ENCODE data around the gene KCNMA1.

The KCNMA1 gene

GRCh38 chr10:77237120-77237519, 400.5 kb downstream of the KCNMA1 start:
- Histone ChIP-seq H2AFZ (ENCODE audit: low read depth, low read length) (no peak overlapping the region), H3K27ac (ENCODE audit: low read length, poor library complexity, severe bottlenecking) (no peak overlapping the region), H3K4me1 (ENCODE audit: control insufficient read depth, insufficient read depth, low read depth, low read length) (peaks cover 2% of the 10 kb centered on the region), H3K4ac (ENCODE audit: low read depth in 1 of 2, low read length in 2 of 2) (peak overlapping the region in 1 of 2 experiments; percentile 48), H3K79me1 (replicated peaks; ENCODE audit: low read length, poor library complexity, severe bottlenecking) (peaks cover 6% of the 10 kb centered on the region), H3K4me3 (ENCODE audit: insufficient read depth in 1 of 2, low read depth in 1 of 2, low read length in 2 of 2) (no peak overlapping the region), H2BK5ac (ENCODE audit: low read depth, low read length, poor library complexity, severe bottlenecking) (no peak overlapping the region), H3K9ac (ENCODE audit: low read length) (no peak overlapping the region), H2AK5ac (ENCODE audit: low read length, severe bottlenecking) (no peak overlapping the region), H2BK15ac (ENCODE audit: low read depth, poor library complexity, severe bottlenecking) (no peak overlapping the region), H4K8ac (ENCODE audit: low read length) (peak overlapping the region; percentile 9), H2BK12ac (ENCODE audit: low read length in 2 of 2) (peak overlapping the region in 1 of 2 experiments; percentile 61), H3K18ac (ENCODE audit: low read depth in 1 of 2, low read length in 2 of 2) (no peak overlapping the region), H3K36me3 (ENCODE audit: control insufficient read depth in 1 of 2, insufficient read depth in 2 of 2, low read depth in 1 of 2, low read length in 2 of 2) (peaks cover 0 to 3% of the 10 kb centered on the region in 2 experiments), H2BK120ac (ENCODE audit: low read depth, low read length) (no peak overlapping the region), H3K23ac (ENCODE audit: low read length in 2 of 2) (no peak overlapping the region), H3K14ac (ENCODE audit: low read length in 2 of 2) (no peak overlapping the region), H3K9me3 (ENCODE audit: control insufficient read depth, low read length) (no peaks in the 10 kb centered on the region), H4K91ac (ENCODE audit: low read length) (no peak overlapping the region), H3K27me3 (ENCODE audit: control insufficient read depth in 1 of 2, insufficient read depth in 1 of 2, low read length in 2 of 2) (no peaks in the 10 kb centered on the region), H3K4me2 (ENCODE audit: low read length, poor library complexity, severe bottlenecking) (no peak overlapping the region)
- DNase-seq = no peak

GRCh38 chr10:77236700-77237099, 400.9 kb downstream of the KCNMA1 start:
- no peak overlapping the region for H3K4ac ChIP-seq (ENCODE audit: low read depth in 1 of 2, low read length in 2 of 2)
- peaks cover 2% of the 10 kb centered on the region for H3K4me1 ChIP-seq (ENCODE audit: control insufficient read depth, insufficient read depth, low read depth, low read length)
- no peak overlapping the region for H2AK5ac ChIP-seq (ENCODE audit: low read length, severe bottlenecking)
- peaks cover 6% of the 10 kb centered on the region for H3K79me1 ChIP-seq (replicated peaks; ENCODE audit: low read length, poor library complexity, severe bottlenecking)
- no peaks in the 10 kb centered on the region for H3K9me3 ChIP-seq (ENCODE audit: control insufficient read depth, low read length)
- H3K4me2 ChIP-seq (ENCODE audit: low read length, poor library complexity, severe bottlenecking) = no peak overlapping the region
- no peak overlapping the region for H3K23ac ChIP-seq (ENCODE audit: low read length in 2 of 2)
- H3K4me3 ChIP-seq (ENCODE audit: insufficient read depth in 1 of 2, low read depth in 1 of 2, low read length in 2 of 2) = no peak overlapping the region
- H3K27ac ChIP-seq (ENCODE audit: low read length, poor library complexity, severe bottlenecking) = no peak overlapping the region
- DNase-seq = peak; percentile 63
- no peak overlapping the region for H3K9ac ChIP-seq (ENCODE audit: low read length)
- no peak overlapping the region for H2BK12ac ChIP-seq (ENCODE audit: low read length in 2 of 2)
- H2BK5ac ChIP-seq (ENCODE audit: low read depth, low read length, poor library complexity, severe bottlenecking) = no peak overlapping the region
- no peak overlapping the region for H2BK15ac ChIP-seq (ENCODE audit: low read depth, poor library complexity, severe bottlenecking)
- H2BK120ac ChIP-seq (ENCODE audit: low read depth, low read length) = no peak overlapping the region
- H4K8ac ChIP-seq (ENCODE audit: low read length) = no peak overlapping the region
- H3K36me3 ChIP-seq (ENCODE audit: control insufficient read depth in 1 of 2, insufficient read depth in 2 of 2, low read depth in 1 of 2, low read length in 2 of 2) = peaks cover 0 to 3% of the 10 kb centered on the region in 2 experiments
- no peak overlapping the region for H4K91ac ChIP-seq (ENCODE audit: low read length)
- H3K18ac ChIP-seq (ENCODE audit: low read depth in 1 of 2, low read length in 2 of 2) = no peak overlapping the region
- no peak overlapping the region for H3K14ac ChIP-seq (ENCODE audit: low read length in 2 of 2)
- no peaks in the 10 kb centered on the region for H3K27me3 ChIP-seq (ENCODE audit: control insufficient read depth in 1 of 2, insufficient read depth in 1 of 2, low read length in 2 of 2)
- WGBS = 72% methylated on average over 2 of the region's 2 CpGs
- no peak overlapping the region for H2AFZ ChIP-seq (ENCODE audit: low read depth, low read length)

DNA sequence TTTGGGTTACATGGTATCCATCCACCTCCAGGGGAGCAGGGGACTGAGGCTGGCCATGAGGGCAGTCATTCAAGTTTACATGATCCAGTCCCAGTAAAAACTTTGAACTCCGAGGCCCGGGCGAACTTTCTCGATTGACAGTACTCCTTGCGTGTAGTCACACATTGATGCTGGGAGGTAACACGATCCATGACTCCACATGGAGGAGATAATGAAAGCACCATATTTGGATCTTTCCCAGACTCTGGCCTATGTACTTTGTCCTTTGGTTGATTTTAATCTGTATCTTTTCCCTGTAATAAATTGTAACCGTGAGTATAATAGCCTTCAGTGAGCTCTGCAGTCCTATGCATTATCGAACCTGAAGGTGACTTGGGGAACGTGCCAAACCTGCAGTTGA, 401.6 kb downstream of the KCNMA1 start:
- Histone ChIP-seq H3K27me3 (ENCODE audit: control insufficient read depth in 1 of 2, insufficient read depth in 1 of 2, low read length in 2 of 2) (no peaks in the 10 kb centered on the region), H3K18ac (ENCODE audit: low read depth in 1 of 2, low read length in 2 of 2) (no peak overlapping the region), H2BK5ac (ENCODE audit: low read depth, low read length, poor library complexity, severe bottlenecking) (no peak overlapping the region), H3K23ac (ENCODE audit: low read length in 2 of 2) (no peak overlapping the region), H3K4me3 (ENCODE audit: insufficient read depth in 1 of 2, low read depth in 1 of 2, low read length in 2 of 2) (no peak overlapping the region), H3K14ac (ENCODE audit: low read length in 2 of 2) (no peak overlapping the region), H3K4me1 (ENCODE audit: control insufficient read depth, insufficient read depth, low read depth, low read length) (peaks cover 2% of the 10 kb centered on the region), H4K91ac (ENCODE audit: low read length) (no peak overlapping the region), H2AFZ (ENCODE audit: low read depth, low read length) (no peak overlapping the region), H4K8ac (ENCODE audit: low read length) (no peak overlapping the region), H2BK15ac (ENCODE audit: low read depth, poor library complexity, severe bottlenecking) (no peak overlapping the region), H3K9ac (ENCODE audit: low read length) (no peak overlapping the region), H3K36me3 (ENCODE audit: control insufficient read depth in 1 of 2, insufficient read depth in 2 of 2, low read depth in 1 of 2, low read length in 2 of 2) (peaks cover 0 to 3% of the 10 kb centered on the region in 2 experiments), H2AK5ac (ENCODE audit: low read length, severe bottlenecking) (peak overlapping the region; percentile 16), H3K9me3 (ENCODE audit: control insufficient read depth, low read length) (no peaks in the 10 kb centered on the region), H3K27ac (ENCODE audit: low read length, poor library complexity, severe bottlenecking) (no peak overlapping the region), H2BK120ac (ENCODE audit: low read depth, low read length) (no peak overlapping the region), H2BK12ac (ENCODE audit: low read length in 2 of 2) (no peak overlapping the region), H3K4ac (ENCODE audit: low read depth in 1 of 2, low read length in 2 of 2) (no peak overlapping the region), H3K79me1 (replicated peaks; ENCODE audit: low read length, poor library complexity, severe bottlenecking) (peaks cover 6% of the 10 kb centered on the region), H3K4me2 (ENCODE audit: low read length, poor library complexity, severe bottlenecking) (no peak overlapping the region)
- DNase-seq = no peak
- WGBS = 99% methylated on average over 9 of the region's 9 CpGs

DNA sequence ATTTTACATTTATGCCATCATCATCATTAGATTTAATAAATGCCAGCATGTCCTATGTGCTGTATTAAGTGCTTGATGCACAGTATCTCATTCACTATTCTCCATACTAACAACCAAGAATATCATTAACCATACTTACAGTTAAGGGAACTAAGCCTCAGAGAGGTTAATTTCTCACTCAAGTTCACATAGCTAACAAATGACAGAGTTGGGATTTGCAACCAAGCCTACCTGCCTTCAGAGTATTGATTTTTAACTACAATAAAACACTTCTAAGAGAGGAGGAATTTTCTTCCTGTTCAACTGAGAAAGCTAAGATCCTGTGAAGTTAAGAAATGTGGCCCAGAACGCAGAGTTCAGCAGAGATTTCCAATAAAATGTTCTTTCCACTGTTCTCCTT, 403.0 kb downstream of the KCNMA1 start:
- H3K4ac ChIP-seq (ENCODE audit: low read depth in 1 of 2, low read length in 2 of 2) = no peak overlapping the region
- H3K9me3 ChIP-seq (ENCODE audit: control insufficient read depth, low read length) = no peaks in the 10 kb centered on the region
- peak overlapping the region; percentile 29 for H3K27ac ChIP-seq (ENCODE audit: low read length, poor library complexity, severe bottlenecking)
- no peaks in the 10 kb centered on the region for H3K27me3 ChIP-seq (ENCODE audit: control insufficient read depth in 1 of 2, insufficient read depth in 1 of 2, low read length in 2 of 2)
- H3K18ac ChIP-seq (ENCODE audit: low read depth in 1 of 2, low read length in 2 of 2) = no peak overlapping the region
- H2BK5ac ChIP-seq (ENCODE audit: low read depth, low read length, poor library complexity, severe bottlenecking) = no peak overlapping the region
- no peak for DNase-seq
- no peak overlapping the region for H3K4me2 ChIP-seq (ENCODE audit: low read length, poor library complexity, severe bottlenecking)
- H4K91ac ChIP-seq (ENCODE audit: low read length) = no peak overlapping the region
- H3K4me3 ChIP-seq (ENCODE audit: insufficient read depth in 1 of 2, low read depth in 1 of 2, low read length in 2 of 2) = no peak overlapping the region
- H2AFZ ChIP-seq (ENCODE audit: low read depth, low read length) = no peak overlapping the region
- WGBS = 89% methylated on average over 1 of the region's 1 CpG
- peaks cover 6% of the 10 kb centered on the region for H3K79me1 ChIP-seq (replicated peaks; ENCODE audit: low read length, poor library complexity, severe bottlenecking)
- no peak overlapping the region for H2BK12ac ChIP-seq (ENCODE audit: low read length in 2 of 2)
- no peak overlapping the region for H2AK5ac ChIP-seq (ENCODE audit: low read length, severe bottlenecking)
- no peak overlapping the region for H3K9ac ChIP-seq (ENCODE audit: low read length)
- H3K36me3 ChIP-seq (ENCODE audit: control insufficient read depth in 1 of 2, insufficient read depth in 2 of 2, low read depth in 1 of 2, low read length in 2 of 2) = peaks cover 0 to 3% of the 10 kb centered on the region in 2 experiments
- peaks cover 2% of the 10 kb centered on the region for H3K4me1 ChIP-seq (ENCODE audit: control insufficient read depth, insufficient read depth, low read depth, low read length)
- H2BK15ac ChIP-seq (ENCODE audit: low read depth, poor library complexity, severe bottlenecking) = no peak overlapping the region
- no peak overlapping the region for H2BK120ac ChIP-seq (ENCODE audit: low read depth, low read length)
- no peak overlapping the region for H4K8ac ChIP-seq (ENCODE audit: low read length)
- H3K23ac ChIP-seq (ENCODE audit: low read length in 2 of 2) = no peak overlapping the region
- no peak overlapping the region for H3K14ac ChIP-seq (ENCODE audit: low read length in 2 of 2)

Measured in mesenchymal stem cell (in vitro differentiated cells and primary cell).